ENCODE measurements around the gene RNF41. TPM values are rescaled to one million over a fixed set of nuclear protein-coding genes. Genes with fewer than 3 reads are reported as not detected.
A peak's percentile ranks its signal among the peaks of the same experiment; 100 is the strongest.

Gene RNF41
- total RNA-seq, 6 experiments from 2014 or later: 65.9 to 103 (median 71.2) TPM

GRCh38 chr12:56188131-56188777 lies 33.5 kb downstream of the RNF41 start:
- H3K4me1 Mint-ChIP-seq (ENCODE audit: low read depth): peaks cover 39% of the 10 kb centered on the region
- H3K27me3 Mint-ChIP-seq (ENCODE audit: insufficient read depth): peaks cover 7% of the 10 kb centered on the region
- peaks cover 21% of the 10 kb centered on the region for H3K36me3 Mint-ChIP-seq (ENCODE audit: low read depth)
- TF ChIP-seq, protein P1, sequence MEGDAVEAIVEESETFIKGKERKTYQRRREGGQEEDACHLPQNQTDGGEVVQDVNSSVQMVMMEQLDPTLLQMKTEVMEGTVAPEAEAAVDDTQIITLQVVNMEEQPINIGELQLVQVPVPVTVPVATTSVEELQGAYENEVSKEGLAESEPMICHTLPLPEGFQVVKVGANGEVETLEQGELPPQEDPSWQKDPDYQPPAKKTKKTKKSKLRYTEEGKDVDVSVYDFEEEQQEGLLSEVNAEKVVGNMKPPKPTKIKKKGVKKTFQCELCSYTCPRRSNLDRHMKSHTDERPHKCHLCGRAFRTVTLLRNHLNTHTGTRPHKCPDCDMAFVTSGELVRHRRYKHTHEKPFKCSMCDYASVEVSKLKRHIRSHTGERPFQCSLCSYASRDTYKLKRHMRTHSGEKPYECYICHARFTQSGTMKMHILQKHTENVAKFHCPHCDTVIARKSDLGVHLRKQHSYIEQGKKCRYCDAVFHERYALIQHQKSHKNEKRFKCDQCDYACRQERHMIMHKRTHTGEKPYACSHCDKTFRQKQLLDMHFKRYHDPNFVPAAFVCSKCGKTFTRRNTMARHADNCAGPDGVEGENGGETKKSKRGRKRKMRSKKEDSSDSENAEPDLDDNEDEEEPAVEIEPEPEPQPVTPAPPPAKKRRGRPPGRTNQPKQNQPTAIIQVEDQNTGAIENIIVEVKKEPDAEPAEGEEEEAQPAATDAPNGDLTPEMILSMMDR (IDR thresholded peaks at IDR 0.05): no peak
- H3K9me3 Mint-ChIP-seq: 0 out of 2 replicates have a peak, but pooled peaks cover 3% of the 10 kb centered on the region
- peak overlapping the region; percentile 91 for H3K4me3 Mint-ChIP-seq
- peak overlapping the region; percentile 80 for H3K27ac Mint-ChIP-seq
- no peak for DNase-seq

DNA sequence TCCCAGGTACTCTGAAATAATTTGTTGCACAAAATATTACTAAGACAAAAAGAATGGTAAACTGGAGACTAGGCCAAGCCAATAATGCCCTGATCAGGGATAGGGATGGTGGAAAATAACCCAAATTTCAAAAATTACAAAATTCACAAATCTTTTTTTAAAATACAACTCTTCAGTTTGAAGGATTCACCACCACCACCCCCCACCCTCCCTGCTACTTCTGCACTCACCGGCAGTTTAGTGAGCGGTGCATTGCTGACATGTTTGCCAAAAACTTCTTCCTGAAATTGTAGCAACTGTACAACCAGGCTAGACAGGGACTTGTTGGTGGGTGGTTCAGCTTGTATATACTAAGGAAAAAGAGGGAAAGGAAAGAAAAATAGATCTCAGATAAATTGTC lies 34.8 kb downstream of the RNF41 start:
- 0 out of 2 replicates have a peak, but pooled peaks cover 3% of the 10 kb centered on the region for H3K9me3 Mint-ChIP-seq
- peak overlapping the region; percentile 91; the same call in 1 of the 2 replicates for H3K4me3 Mint-ChIP-seq
- no peak overlapping the region for H3K27ac Mint-ChIP-seq
- no peak for DNase-seq
- H3K27me3 Mint-ChIP-seq (ENCODE audit: insufficient read depth): peaks cover 7% of the 10 kb centered on the region
- peaks cover 21% of the 10 kb centered on the region for H3K36me3 Mint-ChIP-seq (ENCODE audit: low read depth)
- peaks cover 31% of the 10 kb centered on the region for H3K4me1 Mint-ChIP-seq (ENCODE audit: low read depth)
- TF ChIP-seq, protein P1 (IDR thresholded peaks at IDR 0.05): no peak

GRCh38 chr12:56178347-56178746 lies 43.4 kb downstream of the RNF41 start:
- H3K27ac Mint-ChIP-seq: no peak overlapping the region; the same call in 1 of the 2 replicates
- DNase-seq: no peak
- peaks cover 1% of the 10 kb centered on the region; the same call in 1 of the 2 replicates for H3K27me3 Mint-ChIP-seq (ENCODE audit: insufficient read depth)
- peaks cover 57% of the 10 kb centered on the region for H3K36me3 Mint-ChIP-seq (ENCODE audit: low read depth)
- TF ChIP-seq, protein P1 (IDR thresholded peaks at IDR 0.05): no peak
- H3K4me3 Mint-ChIP-seq: no peak overlapping the region
- H3K4me1 Mint-ChIP-seq (ENCODE audit: low read depth): no peaks in the 10 kb centered on the region
- H3K9me3 Mint-ChIP-seq: no peaks in the 10 kb centered on the region

GRCh38 chr12:56172839-56173238 lies 48.9 kb downstream of the RNF41 start:
- Mint-ChIP-seq H3K27me3 (ENCODE audit: insufficient read depth) (peaks cover 6% of the 10 kb centered on the region), H3K9me3 (no peaks in the 10 kb centered on the region), H3K4me3 (no peak overlapping the region), H3K36me3 (ENCODE audit: low read depth) (peaks cover 51% of the 10 kb centered on the region), H3K27ac (no peak overlapping the region), H3K4me1 (ENCODE audit: low read depth) (no peaks in the 10 kb centered on the region)
- TF ChIP-seq, protein P1 (IDR thresholded peaks at IDR 0.05): no peak
- DNase-seq: no peak

GRCh38 chr12:56169229-56169759 lies 52.4 kb downstream of the RNF41 start:
- peak overlapping the region; percentile 74 for H3K27ac Mint-ChIP-seq
- TF ChIP-seq, protein P1 (IDR thresholded peaks at IDR 0.05): no peak
- DNase-seq: no peak
- H3K4me1 Mint-ChIP-seq (ENCODE audit: low read depth): no peaks in the 10 kb centered on the region
- no peak overlapping the region for H3K4me3 Mint-ChIP-seq
- peaks cover 24% of the 10 kb centered on the region for H3K27me3 Mint-ChIP-seq (ENCODE audit: insufficient read depth)
- peaks cover 48% of the 10 kb centered on the region for H3K36me3 Mint-ChIP-seq (ENCODE audit: low read depth)
- no peaks in the 10 kb centered on the region for H3K9me3 Mint-ChIP-seq
